SK-N-SH treated with all-trans-retinoic acid at 6 μM for 48 hours (cell line): Measurements from ENCODE around the gene TPBGL.
A peak's percentile ranks its signal among the peaks of the same experiment; 100 is the strongest.

Experiments
- ATAC-seq: fragments of 200-7000 bp; cut with Tn5 transposase; 3 replicates; pipeline ENCODE4 v1.9.1; 2020; ENCODE audit warnings: mild to moderate bottlenecking, moderate library complexity
- BACH2 ChIP-seq: fragments of 250-450 bp; sonication (Bioruptor Pico); IDR thresholded peaks from 2 replicates; pipeline ENCODE4 v1.9.0; 2021; ENCODE audit warnings: mild to moderate bottlenecking, borderline replicate concordance
- CREB5 ChIP-seq: fragments of 250-450 bp; sonication (Bioruptor Pico); IDR thresholded peaks from 2 replicates; pipeline ENCODE4 v1.5.1; 2020; ENCODE audit warnings: low read depth, mild to moderate bottlenecking, moderate library complexity
- CSDC2 ChIP-seq: fragments of 250-450 bp; sonication (Bioruptor Pico); IDR thresholded peaks from 2 replicates; pipeline ENCODE4 v1.5.0; 2020; ENCODE audit warnings: mild to moderate bottlenecking, moderate library complexity
- ISL1 ChIP-seq: fragments of 250-450 bp; sonication (Bioruptor Pico); IDR thresholded peaks from 2 replicates; pipeline ENCODE4 v2.1.2; 2022; ENCODE audit warnings: mild to moderate bottlenecking, moderate library complexity
- PATZ1 ChIP-seq: fragments of 250-450 bp; sonication (Bioruptor Pico); IDR thresholded peaks from 2 replicates; pipeline ENCODE4 v1.8.0; 2020; ENCODE audit warnings: mild to moderate bottlenecking, moderate library complexity, borderline replicate concordance
- PPARA ChIP-seq: fragments of 250-450 bp; sonication (Bioruptor Pico); IDR thresholded peaks from 2 replicates; pipeline ENCODE4 v1.5.0; 2020; ENCODE audit warnings: mild to moderate bottlenecking, borderline replicate concordance
- RARB ChIP-seq: fragments of 250-450 bp; sonication (Bioruptor Pico); IDR thresholded peaks from 2 replicates; pipeline ENCODE4 v1.8.0; 2021; ENCODE audit warnings: mild to moderate bottlenecking, moderate library complexity
- SNAI2 ChIP-seq: fragments of 250-450 bp; sonication (Bioruptor Pico); IDR thresholded peaks from 2 replicates; pipeline ENCODE4 v1.5.0; 2020; ENCODE audit warnings: mild to moderate bottlenecking, moderate library complexity
- TCF4 ChIP-seq: fragments of 250-450 bp; sonication (Bioruptor Pico); IDR thresholded peaks from 2 replicates; pipeline ENCODE4 v1.8.0; 2021; ENCODE audit warnings: mild to moderate bottlenecking, moderate library complexity, borderline replicate concordance
- TOX ChIP-seq: fragments of 250-450 bp; sonication (Bioruptor Pico); IDR thresholded peaks from 2 replicates; pipeline ENCODE4 v1.8.0; 2021; ENCODE audit warnings: mild to moderate bottlenecking, moderate library complexity, borderline replicate concordance
- ZC3H10 ChIP-seq: fragments of 250-450 bp; sonication (Bioruptor Pico); IDR thresholded peaks from 2 replicates; pipeline ENCODE4 v1.5.1; 2021; ENCODE audit warnings: mild to moderate bottlenecking, moderate library complexity
- ZFP3 ChIP-seq: fragments of 250-450 bp; sonication (Bioruptor Pico); IDR thresholded peaks from 2 replicates; pipeline ENCODE4 v1.5.0; 2020; ENCODE audit warnings: mild to moderate bottlenecking, moderate library complexity
- ZFP30 ChIP-seq: fragments of 450-650 bp; formaldehyde crosslinking; IDR thresholded peaks from 2 replicates; pipeline ENCODE4 v1.5.0; 2022; ENCODE audit warnings: mild to moderate bottlenecking, moderate library complexity
- ZNF70 ChIP-seq: fragments of 450-650 bp; formaldehyde crosslinking; IDR thresholded peaks from 2 replicates; pipeline ENCODE4 v1.5.0; 2020; ENCODE audit warnings: mild to moderate bottlenecking, moderate library complexity
- ZNF8 ChIP-seq: fragments of 450-650 bp; formaldehyde crosslinking; IDR thresholded peaks from 2 replicates; pipeline ENCODE4 v1.5.0; 2020; ENCODE audit warnings: mild to moderate bottlenecking, moderate library complexity
- TF ChIP-seq, protein P1 (sequence below): fragments of 250-450 bp; sonication (Bioruptor Pico); IDR thresholded peaks from 2 replicates; pipeline ENCODE4 v1.5.0; 2020; ENCODE audit warnings: mild to moderate bottlenecking, moderate library complexity
- TF ChIP-seq, protein P2 (sequence below): fragments of 250-450 bp; sonication (Bioruptor Pico); IDR thresholded peaks from 2 replicates; pipeline ENCODE4 v1.5.1; 2021; ENCODE audit warnings: mild to moderate bottlenecking, moderate library complexity

The TPBGL gene

DNA sequence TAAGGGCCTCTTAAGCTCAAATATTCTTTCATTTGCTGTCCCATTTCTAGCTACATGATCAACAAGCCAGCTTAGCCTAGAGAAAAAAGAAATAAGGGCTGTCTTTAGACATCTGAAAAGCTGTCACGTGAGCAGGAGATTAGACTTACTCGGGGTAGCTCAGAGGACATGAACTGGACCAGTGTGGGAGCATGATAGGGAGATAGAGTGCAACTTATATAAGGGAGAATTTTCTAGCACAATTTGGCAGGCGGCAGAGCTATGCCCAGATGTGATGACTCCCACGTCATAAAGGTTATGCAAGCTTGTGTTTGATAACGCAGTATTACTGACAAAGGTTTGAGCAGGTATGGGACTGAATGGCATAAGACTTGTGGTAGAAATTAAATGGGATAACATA is 28.2 kb upstream of the TPBGL start (continued):
- TF ChIP-seq, protein P1, sequence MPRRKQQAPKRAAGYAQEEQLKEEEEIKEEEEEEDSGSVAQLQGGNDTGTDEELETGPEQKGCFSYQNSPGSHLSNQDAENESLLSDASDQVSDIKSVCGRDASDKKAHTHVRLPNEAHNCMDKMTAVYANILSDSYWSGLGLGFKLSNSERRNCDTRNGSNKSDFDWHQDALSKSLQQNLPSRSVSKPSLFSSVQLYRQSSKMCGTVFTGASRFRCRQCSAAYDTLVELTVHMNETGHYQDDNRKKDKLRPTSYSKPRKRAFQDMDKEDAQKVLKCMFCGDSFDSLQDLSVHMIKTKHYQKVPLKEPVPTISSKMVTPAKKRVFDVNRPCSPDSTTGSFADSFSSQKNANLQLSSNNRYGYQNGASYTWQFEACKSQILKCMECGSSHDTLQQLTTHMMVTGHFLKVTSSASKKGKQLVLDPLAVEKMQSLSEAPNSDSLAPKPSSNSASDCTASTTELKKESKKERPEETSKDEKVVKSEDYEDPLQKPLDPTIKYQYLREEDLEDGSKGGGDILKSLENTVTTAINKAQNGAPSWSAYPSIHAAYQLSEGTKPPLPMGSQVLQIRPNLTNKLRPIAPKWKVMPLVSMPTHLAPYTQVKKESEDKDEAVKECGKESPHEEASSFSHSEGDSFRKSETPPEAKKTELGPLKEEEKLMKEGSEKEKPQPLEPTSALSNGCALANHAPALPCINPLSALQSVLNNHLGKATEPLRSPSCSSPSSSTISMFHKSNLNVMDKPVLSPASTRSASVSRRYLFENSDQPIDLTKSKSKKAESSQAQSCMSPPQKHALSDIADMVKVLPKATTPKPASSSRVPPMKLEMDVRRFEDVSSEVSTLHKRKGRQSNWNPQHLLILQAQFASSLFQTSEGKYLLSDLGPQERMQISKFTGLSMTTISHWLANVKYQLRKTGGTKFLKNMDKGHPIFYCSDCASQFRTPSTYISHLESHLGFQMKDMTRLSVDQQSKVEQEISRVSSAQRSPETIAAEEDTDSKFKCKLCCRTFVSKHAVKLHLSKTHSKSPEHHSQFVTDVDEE (CRISPR knock-in tag): no peak
- TF ChIP-seq ISL1: no peak

DNA sequence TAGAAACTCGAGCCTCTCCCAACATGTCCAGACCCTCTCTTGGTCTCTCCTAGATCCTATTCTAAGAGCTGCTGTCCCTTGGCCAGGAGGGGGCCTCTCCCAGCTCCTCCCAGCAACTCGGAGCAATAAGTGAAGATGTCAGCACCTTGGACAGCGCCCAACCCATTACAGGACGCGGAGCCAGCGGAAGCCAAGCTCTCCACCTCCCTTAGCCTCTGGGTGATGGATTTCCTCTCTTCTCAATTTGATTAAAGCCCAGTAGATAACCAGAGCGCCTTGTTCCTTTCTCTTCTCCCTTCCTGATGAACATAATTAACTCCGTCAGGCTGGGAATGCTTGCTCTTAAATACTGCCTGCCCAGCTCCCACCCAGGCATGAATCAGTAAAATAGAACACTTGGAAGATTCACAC is 26.2 kb upstream of the TPBGL start:
- ATAC-seq: peak; percentile 97
- TF ChIP-seq, protein P1 (CRISPR knock-in tag): 0 out of 2 replicates have a peak, but pooled peaks have one; percentile 63
- TF ChIP-seq, protein P2, sequence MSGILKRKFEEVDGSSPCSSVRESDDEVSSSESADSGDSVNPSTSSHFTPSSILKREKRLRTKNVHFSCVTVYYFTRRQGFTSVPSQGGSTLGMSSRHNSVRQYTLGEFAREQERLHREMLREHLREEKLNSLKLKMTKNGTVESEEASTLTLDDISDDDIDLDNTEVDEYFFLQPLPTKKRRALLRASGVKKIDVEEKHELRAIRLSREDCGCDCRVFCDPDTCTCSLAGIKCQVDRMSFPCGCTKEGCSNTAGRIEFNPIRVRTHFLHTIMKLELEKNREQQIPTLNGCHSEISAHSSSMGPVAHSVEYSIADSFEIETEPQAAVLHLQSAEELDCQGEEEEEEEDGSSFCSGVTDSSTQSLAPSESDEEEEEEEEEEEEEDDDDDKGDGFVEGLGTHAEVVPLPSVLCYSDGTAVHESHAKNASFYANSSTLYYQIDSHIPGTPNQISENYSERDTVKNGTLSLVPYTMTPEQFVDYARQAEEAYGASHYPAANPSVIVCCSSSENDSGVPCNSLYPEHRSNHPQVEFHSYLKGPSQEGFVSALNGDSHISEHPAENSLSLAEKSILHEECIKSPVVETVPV: no peak
- peak; percentile 87 for TF ChIP-seq SNAI2 (CRISPR knock-in tag)
- TF ChIP-seq ZNF8 (CRISPR knock-in tag): peak; percentile 25; the same call in 1 of the 2 replicates
- TF ChIP-seq ISL1: peak; percentile 55; the same call in 1 of the 2 replicates
- no peak for TF ChIP-seq ZC3H10
- TF ChIP-seq CREB5 (CRISPR knock-in tag): no peak
- TF ChIP-seq ZFP3 (CRISPR knock-in tag): peak; percentile 58; the same call in 1 of the 2 replicates
- TF ChIP-seq PATZ1 (CRISPR knock-in tag): no peak
- no peak; the same call in 1 of the 2 replicates for TF ChIP-seq ZNF70 (CRISPR knock-in tag)
- TF ChIP-seq CSDC2 (CRISPR knock-in tag): peak; percentile 95
- TF ChIP-seq BACH2 (CRISPR knock-in tag): peak; percentile 14; the same call in 1 of the 2 replicates
- no peak for TF ChIP-seq TOX (CRISPR knock-in tag)
- 0 out of 2 replicates have a peak, but pooled peaks have one; percentile 26 for TF ChIP-seq ZFP30 (CRISPR knock-in tag)
- TF ChIP-seq TCF4 (CRISPR knock-in tag): peak; percentile 54; the same call in 1 of the 2 replicates
- TF ChIP-seq, all 23 proteins: peak for 9

- ATAC-seq: no peak
- TF ChIP-seq, protein P1 (CRISPR knock-in tag): no peak
- TF ChIP-seq CSDC2 (CRISPR knock-in tag): no peak
- no peak for TF ChIP-seq RARB (CRISPR knock-in tag)
- no peak for TF ChIP-seq BACH2 (CRISPR knock-in tag)
- no peak for TF ChIP-seq PPARA (CRISPR knock-in tag)
- TF ChIP-seq SNAI2 (CRISPR knock-in tag): no peak
- no peak for TF ChIP-seq TCF4 (CRISPR knock-in tag)
- TF ChIP-seq ZNF8 (CRISPR knock-in tag): no peak
Observed at GRCh38 chr11:75214843-75215242, 25.7 kb upstream of the TPBGL start.
